Mesendoderm (in vitro differentiated cells): ENCODE results near the gene FMN1.

Experiments
- DNase-seq: peaks from one replicate; pipeline ENCODE4 v3.0.0; 2013
- H2AK5ac ChIP-seq: 2 replicates; pipeline ENCODE4 v1.6.1; 2013; ENCODE audit warnings: low read length, inconsistent platforms
- H2BK120ac ChIP-seq: 2 replicates; pipeline ENCODE4 v1.6.1; 2013; ENCODE audit warnings: low read depth, mild to moderate bottlenecking, low read length, moderate library complexity, mixed read lengths
- H2BK15ac ChIP-seq: replicated peaks from 2 replicates; pipeline ENCODE4 v1.6.1; 2013; ENCODE audit warnings: low read depth, mild to moderate bottlenecking, moderate library complexity
- H2BK5ac ChIP-seq: 2 replicates; pipeline ENCODE4 v1.6.1; 2013; ENCODE audit warnings: low read length, inconsistent platforms
- H3K18ac ChIP-seq: 2 replicates; pipeline ENCODE4 v1.6.1; 2013; ENCODE audit warnings: mild to moderate bottlenecking, low read length, mixed read lengths
- H3K23ac ChIP-seq: one replicate; pipeline ENCODE4 v1.6.1; 2013; ENCODE audit warnings: low read length
- H3K27ac ChIP-seq: 2 replicates; pipeline ENCODE4 v1.5.1; 2013; ENCODE audit warnings: low read depth, mild to moderate bottlenecking, inconsistent platforms, low read length, moderate library complexity
- H3K27me3 ChIP-seq: 2 replicates; pipeline ENCODE4 v1.6.1; 2013; ENCODE audit warnings: low read length, control low read depth, mild to moderate bottlenecking, inconsistent platforms; ENCODE audit not compliant: insufficient read depth, poor library complexity
- H3K36me3 ChIP-seq: 2 replicates; pipeline ENCODE4 v1.6.1; 2013; ENCODE audit warnings: low read length, inconsistent platforms; ENCODE audit not compliant: control insufficient read depth, insufficient read depth
- H3K4ac ChIP-seq: one replicate; pipeline ENCODE4 v1.6.1; 2013; ENCODE audit warnings: low read depth, mild to moderate bottlenecking, low read length, moderate library complexity
- H3K4me1 ChIP-seq: 2 replicates; pipeline ENCODE4 v1.6.1; 2013; ENCODE audit warnings: low read depth, low read length, inconsistent platforms; ENCODE audit not compliant: control insufficient read depth
- H3K4me2 ChIP-seq: 2 replicates; pipeline ENCODE4 v1.6.1; 2013; ENCODE audit warnings: low read length
- H3K4me3 ChIP-seq: 2 replicates; pipeline ENCODE4 v1.5.1; 2013; ENCODE audit warnings: mild to moderate bottlenecking, low read length
- H3K56ac ChIP-seq: one replicate; pipeline ENCODE4 v1.6.1; 2013; ENCODE audit warnings: low read length
- H3K79me1 ChIP-seq: 2 replicates; pipeline ENCODE4 v1.6.1; 2013; ENCODE audit warnings: low read length, inconsistent platforms
- H3K79me2 ChIP-seq: 2 replicates; pipeline ENCODE4 v1.6.1; 2013; ENCODE audit warnings: mild to moderate bottlenecking, low read length; ENCODE audit not compliant: control insufficient read depth, insufficient read depth
- H3K9ac ChIP-seq: 2 replicates; pipeline ENCODE4 v1.6.1; 2013; ENCODE audit warnings: low read length, inconsistent platforms
- H4K5ac ChIP-seq: one replicate; pipeline ENCODE4 v1.6.1; 2013; ENCODE audit warnings: low read length
- H4K8ac ChIP-seq: one replicate; pipeline ENCODE4 v1.6.1; 2013; ENCODE audit warnings: low read depth, mild to moderate bottlenecking, control low read depth, low read length, moderate library complexity
- WGBS: extraction: QIAGEN DNeasy Blood & Tissue Kit; methylation state at CpG from one replicate; pipeline ENCODE4 v1.1.7; 2013; ENCODE audit warnings: low lambda C conversion rate, missing lambda C conversion rate; ENCODE audit not compliant: insufficient coverage; ENCODE audit errors: extremely low coverage; 5-methylcytosine and 5-hydroxymethylcytosine counted together

FMN1 gene

GRCh38 chr15:33028495-33028894 is 166.0 kb downstream of the FMN1 start:
- H3K36me3 ChIP-seq, result no peaks in the 10 kb centered on the region

GRCh38 chr15:33027306-33028035 is 167.0 kb downstream of the FMN1 start:
- Histone ChIP-seq H3K4me3 (no peak overlapping the region), H4K8ac (no peak overlapping the region), H3K56ac (no peak overlapping the region), H2BK120ac (no peak overlapping the region), H3K79me2 (no peaks in the 10 kb centered on the region), H2AK5ac (peak overlapping the region; percentile 91), H2BK15ac (no peak overlapping the region), H3K4me1 (peaks cover 6% of the 10 kb centered on the region), H3K36me3 (no peaks in the 10 kb centered on the region), H3K4me2 (no peak overlapping the region), H3K4ac (peak overlapping the region; percentile 3), H3K79me1 (no peaks in the 10 kb centered on the region), H3K27ac (no peak overlapping the region), H3K23ac (no peak overlapping the region), H3K9ac (no peak overlapping the region), H4K5ac (no peak overlapping the region), H2BK5ac (no peak overlapping the region), H3K27me3 (no peaks in the 10 kb centered on the region), H3K18ac (peak overlapping the region; percentile 28)
- WGBS, result no CpG with 5 or more reads among the region's 7 CpGs
- DNase-seq, result no peak

More at GRCh38 chr15:33028495-33028894, 166.0 kb downstream of the FMN1 start:
- H3K9ac ChIP-seq, result no peak overlapping the region
- no peaks in the 10 kb centered on the region for H3K79me2 ChIP-seq
- no peak for DNase-seq
- no peak overlapping the region for H2AK5ac ChIP-seq
- peaks cover 4% of the 10 kb centered on the region for H3K4me1 ChIP-seq
- H3K27ac ChIP-seq, result no peak overlapping the region
- H3K27me3 ChIP-seq, result no peaks in the 10 kb centered on the region
- no peak overlapping the region for H4K5ac ChIP-seq
- WGBS, result no CpG with 5 or more reads among the region's 4 CpGs
- no peak overlapping the region for H3K4ac ChIP-seq
- H3K56ac ChIP-seq, result no peak overlapping the region
- H3K4me3 ChIP-seq, result no peak overlapping the region
- H2BK5ac ChIP-seq, result no peak overlapping the region
- peak overlapping the region; percentile 75 for H3K18ac ChIP-seq
- H4K8ac ChIP-seq, result no peak overlapping the region
- H2BK120ac ChIP-seq, result no peak overlapping the region
- no peaks in the 10 kb centered on the region for H3K79me1 ChIP-seq
- no peak overlapping the region for H3K23ac ChIP-seq
- no peak overlapping the region for H2BK15ac ChIP-seq
- no peak overlapping the region for H3K4me2 ChIP-seq

GRCh38 chr15:33026614-33027013 is 167.9 kb downstream of the FMN1 start:
- Histone ChIP-seq H3K4me1 (peaks cover 7% of the 10 kb centered on the region), H3K56ac (peak overlapping the region; percentile 22), H3K18ac (peak overlapping the region; percentile 60), H2AK5ac (peak overlapping the region; percentile 30), H3K79me2 (no peaks in the 10 kb centered on the region), H3K9ac (no peak overlapping the region), H3K23ac (no peak overlapping the region), H3K27me3 (no peaks in the 10 kb centered on the region), H3K36me3 (no peaks in the 10 kb centered on the region), H3K4me2 (no peak overlapping the region), H2BK120ac (peak overlapping the region; percentile 94), H3K4ac (peak overlapping the region; percentile 12), H3K27ac (no peak overlapping the region), H3K79me1 (no peaks in the 10 kb centered on the region), H3K4me3 (no peak overlapping the region), H2BK15ac (no peak overlapping the region), H4K8ac (no peak overlapping the region), H4K5ac (no peak overlapping the region), H2BK5ac (peak overlapping the region; percentile 40)
- WGBS, result no CpG with 5 or more reads among the region's 2 CpGs
- DNase-seq, result peak; percentile 13

GRCh38 chr15:33022629-33023028 is 171.9 kb downstream of the FMN1 start:
- no peak overlapping the region for H3K4ac ChIP-seq
- H3K23ac ChIP-seq, result no peak overlapping the region
- H3K18ac ChIP-seq, result peak overlapping the region; percentile 6
- no peak overlapping the region for H3K9ac ChIP-seq
- H2BK120ac ChIP-seq, result peak overlapping the region; percentile 49
- peak; percentile 91 for DNase-seq
- H2BK15ac ChIP-seq, result no peak overlapping the region
- no peak overlapping the region for H2AK5ac ChIP-seq
- WGBS, result no CpG with 5 or more reads among the region's 2 CpGs
- H4K5ac ChIP-seq, result no peak overlapping the region
- H3K27me3 ChIP-seq, result no peaks in the 10 kb centered on the region
- H3K4me2 ChIP-seq, result no peak overlapping the region
- H3K4me3 ChIP-seq, result no peak overlapping the region
- H3K36me3 ChIP-seq, result no peaks in the 10 kb centered on the region
- H3K79me2 ChIP-seq, result no peaks in the 10 kb centered on the region
- no peak overlapping the region for H4K8ac ChIP-seq
- H3K56ac ChIP-seq, result peak overlapping the region; percentile 86
- H2BK5ac ChIP-seq, result peak overlapping the region; percentile 9
- H3K79me1 ChIP-seq, result no peaks in the 10 kb centered on the region
- H3K27ac ChIP-seq, result peak overlapping the region; percentile 81
- peaks cover 7% of the 10 kb centered on the region for H3K4me1 ChIP-seq

- Histone ChIP-seq H4K8ac (no peak overlapping the region), H3K4ac (no peak overlapping the region), H3K27ac (no peak overlapping the region), H3K79me1 (no peaks in the 10 kb centered on the region), H2BK5ac (peak overlapping the region; percentile 61), H3K9ac (peak overlapping the region; percentile 52), H3K79me2 (no peaks in the 10 kb centered on the region), H3K27me3 (no peaks in the 10 kb centered on the region), H3K56ac (peak overlapping the region; percentile 47), H2BK120ac (no peak overlapping the region), H3K4me2 (no peak overlapping the region), H3K23ac (no peak overlapping the region), H4K5ac (no peak overlapping the region), H3K4me1 (peaks cover 7% of the 10 kb centered on the region), H2AK5ac (no peak overlapping the region), H3K4me3 (no peak overlapping the region), H2BK15ac (no peak overlapping the region), H3K36me3 (no peaks in the 10 kb centered on the region), H3K18ac (no peak overlapping the region)
- DNase-seq, result peak; percentile 73
- WGBS, result no CpG with 5 or more reads among the region's 4 CpGs
Measured at GRCh38 chr15:33021806-33022389, 172.6 kb downstream of the FMN1 start.
